Activated CD4-positive, CD25-positive, alpha-beta regulatory T cell treated with anti-CD3 and anti-CD28 coated beads, Interleukin-2, amount 50 U/mL, for 24 hours (primary cell): ENCODE data around the gene RIBC1.
"Not testable (repeated sequence)": the region's sequence is repeated elsewhere in the genome, so short reads cannot be mapped to it uniquely, and the experiment has no call there.

Source experiments
- ATAC-seq, 2 donors: fragments of 150-1000 bp; cut with Tn5 transposase; one replicate each; pipeline ENCODE4 v1.10.0; 2021; ENCODE audit warnings: mild to moderate bottlenecking in 1 of 2, moderate library complexity in 1 of 2

Gene RIBC1

GRCh38 chrX:53437206-53437605 lies 14.5 kb downstream of the RIBC1 start:
- peak in 1 of 2 donors; percentile 19 for ATAC-seq

- ATAC-seq = no peak
Observed at GRCh38 chrX:53438174-53438831, 15.6 kb downstream of the RIBC1 start.

DNA sequence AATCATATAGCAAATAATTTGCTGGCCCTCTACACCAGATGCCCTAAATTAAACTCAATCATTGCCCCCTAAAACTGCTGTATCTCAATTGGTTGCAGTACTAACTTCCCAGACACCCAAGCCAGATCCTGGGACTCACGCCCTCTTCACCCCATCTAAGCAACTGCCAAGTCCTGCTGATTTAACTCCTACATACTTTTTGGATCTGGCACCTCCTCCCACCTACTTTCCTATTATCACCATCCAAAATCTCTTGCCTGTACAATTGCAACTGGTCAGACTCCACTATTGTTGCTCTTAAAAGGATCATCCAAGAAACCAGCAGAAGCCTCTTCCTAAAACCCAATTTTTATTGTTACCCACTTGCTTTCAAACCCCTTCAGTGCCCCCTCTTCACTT lies 16.2 kb downstream of the RIBC1 start:
- no peak for ATAC-seq

- no peak for ATAC-seq
Observed at GRCh38 chrX:53440101-53440500, 17.4 kb downstream of the RIBC1 start.

- no peak for ATAC-seq
Observed at GRCh38 chrX:53440621-53441517, 18.2 kb downstream of the RIBC1 start.

DNA sequence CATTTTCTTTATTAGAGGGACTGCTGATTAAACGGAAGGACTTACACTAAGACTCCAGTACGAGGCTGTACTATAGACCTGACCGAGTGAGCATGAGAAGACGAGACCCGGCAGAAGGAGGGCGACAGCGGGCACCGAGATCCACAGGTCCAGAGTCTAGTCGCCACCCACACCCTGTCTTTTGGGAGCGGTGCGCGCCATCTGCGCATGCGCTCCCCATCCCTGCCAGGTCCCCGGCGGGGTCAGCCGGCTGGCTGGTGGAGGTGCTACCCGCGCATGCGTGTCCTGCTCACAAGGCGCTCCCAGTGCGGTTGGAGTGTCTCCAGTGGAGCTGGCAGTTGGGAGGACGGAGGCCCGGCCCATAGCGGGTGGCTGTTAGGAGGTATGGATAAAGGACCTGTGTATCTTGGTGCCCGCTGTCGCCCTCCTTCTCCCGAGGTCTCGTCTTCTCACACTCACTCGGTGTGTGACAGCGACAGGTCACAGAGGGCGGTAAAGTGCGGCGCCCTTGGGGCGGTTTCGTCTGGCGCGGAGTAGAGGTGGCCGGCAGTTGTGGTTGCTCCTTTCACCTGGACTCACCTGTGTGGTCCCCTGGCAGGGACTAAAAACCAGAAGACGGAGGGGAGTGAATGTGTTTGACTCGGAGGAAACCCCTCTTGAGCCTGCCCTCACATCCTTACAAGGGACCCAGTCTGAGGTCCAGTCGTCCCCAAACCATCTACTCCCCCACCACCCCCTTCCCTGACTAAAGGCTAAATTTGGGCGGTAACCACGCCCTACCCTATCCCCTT lies 19.1 kb downstream of the RIBC1 start:
- peak; percentile 74 to 81 for ATAC-seq

DNA sequence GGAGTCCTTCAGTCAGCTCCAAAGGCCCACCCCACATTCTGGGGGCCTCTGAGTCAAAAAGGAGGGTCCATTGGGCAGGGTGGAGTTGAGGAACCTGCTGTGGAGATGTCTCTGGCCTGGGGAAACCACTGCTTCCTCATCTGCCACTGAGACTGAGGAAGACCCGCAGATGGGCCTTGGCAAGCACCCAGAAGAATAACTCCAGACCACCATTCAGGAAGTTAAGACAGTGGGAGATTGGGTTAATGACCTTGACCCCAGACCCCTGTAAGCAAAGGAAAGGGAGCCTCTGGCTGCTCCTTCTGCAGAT lies 19.6 kb downstream of the RIBC1 start:
- ATAC-seq = no peak

- ATAC-seq = no peak
Observed at GRCh38 chrX:53445977-53446376, 23.3 kb downstream of the RIBC1 start.

DNA sequence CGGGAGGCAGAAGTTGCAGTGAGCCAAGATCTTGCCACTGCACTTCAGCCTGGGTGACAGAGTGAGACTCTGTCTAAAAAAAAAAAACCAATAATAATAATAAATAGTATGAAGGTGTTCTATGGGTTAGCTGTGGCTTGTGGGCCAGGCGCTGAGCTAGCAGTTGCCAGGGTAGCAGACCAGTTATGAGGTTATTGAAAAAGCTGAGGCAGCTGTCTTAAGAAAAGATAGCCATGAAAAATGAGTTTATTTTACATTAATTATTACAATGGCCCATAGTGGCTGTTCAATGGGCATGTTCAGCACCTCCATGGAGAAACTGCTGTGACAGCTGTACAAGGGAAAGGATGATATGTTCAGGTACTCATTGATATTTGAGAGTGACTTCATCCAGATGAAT lies 24.8 kb downstream of the RIBC1 start:
- ATAC-seq = no peak

DNA sequence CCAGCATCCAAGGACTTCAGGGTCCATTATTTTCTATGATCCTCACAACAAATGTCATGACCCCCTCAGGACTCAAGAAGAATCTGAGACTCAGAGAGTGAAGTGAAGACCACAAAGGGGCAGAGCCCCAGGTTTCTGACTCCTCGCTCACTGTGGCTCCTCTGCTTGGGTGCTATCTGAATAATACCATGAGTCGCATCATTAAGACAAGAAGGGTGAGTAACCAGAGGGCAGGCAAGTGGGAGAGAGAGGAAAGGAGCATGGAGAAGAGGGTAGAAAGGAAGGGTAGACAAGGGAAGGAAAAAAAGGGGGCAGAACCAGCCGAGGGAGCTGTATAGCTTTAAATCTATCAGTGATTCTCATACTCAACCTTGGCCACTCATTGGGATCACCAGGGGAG lies 27.0 kb downstream of the RIBC1 start:
- ATAC-seq = no peak

DNA sequence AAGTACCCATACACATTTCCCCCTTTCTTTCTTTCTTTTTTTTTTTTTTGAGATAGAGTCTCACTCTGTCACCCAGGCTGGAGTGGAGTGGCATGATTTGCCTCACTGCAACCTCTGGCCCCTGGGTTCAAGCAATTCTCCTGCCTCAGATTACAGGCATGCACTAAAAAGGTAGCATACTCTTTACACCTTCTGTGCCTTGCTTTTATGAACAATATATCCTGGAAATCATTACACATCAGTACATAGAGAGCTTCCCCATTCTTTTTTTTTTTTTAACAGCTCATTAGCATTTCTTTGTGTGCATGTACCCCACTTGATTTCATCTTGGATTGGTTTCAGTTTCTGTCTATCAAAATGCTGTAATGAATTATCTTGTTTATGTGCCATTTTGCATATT lies 30.1 kb downstream of the RIBC1 start:
- no peak for ATAC-seq

GRCh38 chrX:53456254-53456653 lies 33.6 kb downstream of the RIBC1 start:
- no peak for ATAC-seq

- ATAC-seq = no peak
Observed at GRCh38 chrX:53458082-53458481, 35.4 kb downstream of the RIBC1 start.

GRCh38 chrX:53468659-53469058 lies 46.0 kb downstream of the RIBC1 start:
- ATAC-seq = not testable (repeated sequence)

GRCh38 chrX:53471346-53471745 lies 48.7 kb downstream of the RIBC1 start:
- ATAC-seq = no peak

- ATAC-seq = no peak
Observed at GRCh38 chrX:53474707-53475106, 52.0 kb downstream of the RIBC1 start.

DNA sequence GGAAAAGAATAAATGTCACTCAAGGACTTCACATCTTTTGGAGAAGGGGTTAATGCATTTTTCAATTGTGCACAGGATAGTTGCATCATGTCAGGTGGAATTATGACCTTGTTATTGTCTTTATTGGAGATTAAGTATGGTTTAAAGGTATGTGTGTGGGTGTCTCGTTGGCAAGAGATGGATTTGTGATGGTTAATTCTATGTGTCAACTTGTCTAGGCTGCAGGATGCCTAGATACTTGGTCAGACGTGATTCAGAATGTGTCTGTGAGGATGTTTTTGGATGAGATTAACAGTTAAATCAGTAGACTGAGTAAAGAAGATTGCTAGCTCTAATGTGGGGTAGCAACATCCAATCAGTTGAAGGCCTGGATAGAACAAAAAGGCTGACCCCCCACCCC lies 53.7 kb downstream of the RIBC1 start:
- no peak for ATAC-seq

DNA sequence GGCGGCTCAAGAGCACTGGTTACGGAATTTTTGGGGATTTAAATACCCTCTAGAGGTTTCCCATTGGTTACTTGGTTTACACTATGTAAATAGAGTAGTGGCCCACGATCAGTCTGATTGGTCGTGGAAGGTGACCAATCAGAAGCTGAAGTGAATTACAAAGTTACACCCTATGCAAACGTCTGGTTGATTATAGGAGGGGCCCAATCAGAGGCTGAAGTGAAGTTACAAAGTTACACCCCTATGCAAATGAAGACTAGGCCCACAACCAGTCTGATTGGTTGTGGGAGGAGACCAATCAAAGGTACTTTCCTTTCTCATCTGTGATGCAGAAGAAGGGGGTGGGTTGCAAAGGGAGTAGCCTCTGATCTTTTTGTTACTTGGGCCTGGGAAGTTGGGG lies 56.6 kb downstream of the RIBC1 start:
- peak in 1 of 2 donors; percentile 13 for ATAC-seq
